ENCODE results near the gene TSPAN18.

DNA sequence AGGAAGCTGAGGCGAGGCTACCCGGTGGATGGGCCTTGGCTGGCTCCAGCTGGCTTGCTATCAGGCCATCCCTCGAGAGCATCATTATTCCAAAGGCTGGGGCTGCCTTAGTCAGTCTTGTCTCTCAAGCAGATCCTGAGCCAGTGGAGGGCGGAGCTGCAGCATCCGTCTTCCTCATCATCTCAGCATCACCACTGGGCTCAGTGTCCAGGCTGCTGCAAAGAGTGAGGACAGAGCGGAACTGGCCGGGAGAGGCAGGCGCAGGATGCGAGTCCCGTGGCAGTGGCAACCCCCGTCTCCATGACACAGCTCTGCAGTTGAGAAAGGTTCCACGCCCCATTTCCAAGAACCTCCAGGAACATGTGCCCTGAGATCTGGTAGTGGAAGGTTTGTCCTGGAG is 219.5 kb downstream of the TSPAN18 start:
- TF ChIP-seq CTCF (IDR thresholded peaks at IDR 0.05 in 2 of 3, conservative IDR thresholded peaks at IDR 0.05 in 1 of 3; ENCODE audit: borderline replicate concordance in 1 of 3, insufficient read depth in 1 of 3, low read depth in 2 of 3, low read length in 2 of 3) (no peak), ZBTB33 (IDR thresholded peaks at IDR 0.05; ENCODE audit: extremely low read depth, insufficient replicate concordance, low read length) (no peak), POLR2AphosphoS5 (IDR thresholded peaks at IDR 0.05; ENCODE audit: low read depth, low read length) (no peak), REST (IDR thresholded peaks at IDR 0.05; ENCODE audit: low read depth) (no peak), POLR2A (IDR thresholded peaks at IDR 0.05; ENCODE audit: borderline replicate concordance, extremely low read depth, insufficient read depth, insufficient read length) (no peak), CEBPB (IDR thresholded peaks at IDR 0.05; ENCODE audit: low read depth) (no peak), ZNF274 (IDR thresholded peaks at IDR 0.05; ENCODE audit: low read depth, low read length) (no peak), EZH2phosphoT487 (IDR thresholded peaks at IDR 0.05; ENCODE audit: borderline replicate concordance) (no peak), EZH2 (IDR thresholded peaks at IDR 0.05) (no peak), RAD21 (IDR thresholded peaks at IDR 0.05; ENCODE audit: low read depth) (no peak), SP1 (IDR thresholded peaks at IDR 0.05; ENCODE audit: low read depth) (no peak), SIN3A (IDR thresholded peaks at IDR 0.05; ENCODE audit: low read depth) (no peak), ATF3 (IDR thresholded peaks at IDR 0.05) (no peak)
- TF ChIP-seq, protein P1, sequence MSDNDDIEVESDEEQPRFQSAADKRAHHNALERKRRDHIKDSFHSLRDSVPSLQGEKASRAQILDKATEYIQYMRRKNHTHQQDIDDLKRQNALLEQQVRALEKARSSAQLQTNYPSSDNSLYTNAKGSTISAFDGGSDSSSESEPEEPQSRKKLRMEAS (IDR thresholded peaks at IDR 0.05), result no peak

Measured in HCT116 (cell line).